ENCODE results near the gene FAM237A. TPM values are rescaled to one million over a fixed set of nuclear protein-coding genes. Genes with fewer than 3 reads are reported as not detected.

The FAM237A gene
- 7.1 and 7.4 TPM in 2 replicates for polyA plus RNA-seq

GRCh38 chr2:206642075-206643025 lies at the start of gene FAM237A:
Gene FAM237A, plus strand, starts transcription at chr2:206642487. Its CDS starts 1,750 bp downstream, at chr2:206644237.

Other genes with a start within 250 kb of the FAM237A start
- 74.9 and 105 TPM in 2 replicates for gene ADAM23, start 199.0 kb upstream of the FAM237A start, polyA plus RNA-seq
- gene DYTN, start 75.9 kb downstream of the FAM237A start, polyA plus RNA-seq = not detected in 2 replicates
- gene MDH1B, start 122.8 kb downstream of the FAM237A start, polyA plus RNA-seq = 11.8 TPM in 2 replicates
- 26.2 and 37.6 TPM in 2 replicates for gene FASTKD2, start 123.1 kb downstream of the FAM237A start, polyA plus RNA-seq

All from Purkinje cell (primary cell).